Measurements from ENCODE around the gene LRPAP1.
"Not testable (repeated sequence)": the region's sequence is repeated elsewhere in the genome, so short reads cannot be mapped to it uniquely, and the experiment has no call there.

- not testable (repeated sequence) for TF ChIP-seq POLR2AphosphoS5, CTCF, POLR2A (IDR thresholded peaks at IDR 0.05)
Measured at GRCh38 chr4:3544259-3545025, 12.2 kb upstream of the LRPAP1 start.

Measured in sigmoid colon (tissue), 4 donors.